WI38 (cell line): ENCODE data around the gene DDR2.

Experiments used
- H3K4me3 ChIP-seq: 2 replicates; pipeline ENCODE4 v1.5.1; 2011; ENCODE audit warnings: low read depth, mild to moderate bottlenecking, control low read depth, low read length
- TF ChIP-seq, protein P1 (sequence below): IDR thresholded peaks from 2 replicates; pipeline ENCODE4 v1.5.1; 2012; ENCODE audit warnings: low read depth, mild to moderate bottlenecking, control low read depth, low read length

Gene DDR2

DNA sequence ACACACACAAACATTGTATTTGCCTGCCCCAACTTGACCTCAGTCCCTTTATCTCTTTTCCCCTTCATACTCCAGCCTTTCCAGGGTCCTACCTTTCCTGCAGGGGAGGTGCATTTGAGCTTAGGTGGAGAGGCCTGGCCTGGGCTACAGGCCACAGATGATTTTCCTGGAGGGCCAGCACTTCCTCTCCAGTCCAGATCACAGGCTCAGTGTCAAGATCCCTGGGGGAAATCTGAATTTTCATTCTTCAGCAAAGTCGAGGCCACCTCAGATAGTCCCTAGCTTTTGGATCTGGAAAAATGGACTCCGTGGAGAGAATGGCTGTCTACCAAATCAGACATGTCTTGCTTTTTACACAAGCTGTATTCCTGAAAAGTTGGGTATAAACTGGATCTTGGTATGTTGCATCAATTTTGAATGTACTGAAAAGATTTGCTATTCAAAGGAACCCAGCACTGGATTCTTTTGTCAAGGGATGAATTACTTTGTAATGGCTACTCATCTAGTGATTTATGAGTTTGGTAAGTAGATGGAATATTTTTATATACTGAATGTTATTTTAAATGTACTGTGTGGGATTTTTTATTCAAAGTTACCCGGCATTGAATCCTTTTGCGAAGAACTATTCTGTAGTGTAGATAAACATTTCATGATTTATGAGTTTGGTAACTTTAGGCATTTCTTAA is 78.7 kb downstream of the DDR2 start:
- TF ChIP-seq, protein P1, sequence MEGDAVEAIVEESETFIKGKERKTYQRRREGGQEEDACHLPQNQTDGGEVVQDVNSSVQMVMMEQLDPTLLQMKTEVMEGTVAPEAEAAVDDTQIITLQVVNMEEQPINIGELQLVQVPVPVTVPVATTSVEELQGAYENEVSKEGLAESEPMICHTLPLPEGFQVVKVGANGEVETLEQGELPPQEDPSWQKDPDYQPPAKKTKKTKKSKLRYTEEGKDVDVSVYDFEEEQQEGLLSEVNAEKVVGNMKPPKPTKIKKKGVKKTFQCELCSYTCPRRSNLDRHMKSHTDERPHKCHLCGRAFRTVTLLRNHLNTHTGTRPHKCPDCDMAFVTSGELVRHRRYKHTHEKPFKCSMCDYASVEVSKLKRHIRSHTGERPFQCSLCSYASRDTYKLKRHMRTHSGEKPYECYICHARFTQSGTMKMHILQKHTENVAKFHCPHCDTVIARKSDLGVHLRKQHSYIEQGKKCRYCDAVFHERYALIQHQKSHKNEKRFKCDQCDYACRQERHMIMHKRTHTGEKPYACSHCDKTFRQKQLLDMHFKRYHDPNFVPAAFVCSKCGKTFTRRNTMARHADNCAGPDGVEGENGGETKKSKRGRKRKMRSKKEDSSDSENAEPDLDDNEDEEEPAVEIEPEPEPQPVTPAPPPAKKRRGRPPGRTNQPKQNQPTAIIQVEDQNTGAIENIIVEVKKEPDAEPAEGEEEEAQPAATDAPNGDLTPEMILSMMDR: no peak
- no peak overlapping the region for H3K4me3 ChIP-seq

DNA sequence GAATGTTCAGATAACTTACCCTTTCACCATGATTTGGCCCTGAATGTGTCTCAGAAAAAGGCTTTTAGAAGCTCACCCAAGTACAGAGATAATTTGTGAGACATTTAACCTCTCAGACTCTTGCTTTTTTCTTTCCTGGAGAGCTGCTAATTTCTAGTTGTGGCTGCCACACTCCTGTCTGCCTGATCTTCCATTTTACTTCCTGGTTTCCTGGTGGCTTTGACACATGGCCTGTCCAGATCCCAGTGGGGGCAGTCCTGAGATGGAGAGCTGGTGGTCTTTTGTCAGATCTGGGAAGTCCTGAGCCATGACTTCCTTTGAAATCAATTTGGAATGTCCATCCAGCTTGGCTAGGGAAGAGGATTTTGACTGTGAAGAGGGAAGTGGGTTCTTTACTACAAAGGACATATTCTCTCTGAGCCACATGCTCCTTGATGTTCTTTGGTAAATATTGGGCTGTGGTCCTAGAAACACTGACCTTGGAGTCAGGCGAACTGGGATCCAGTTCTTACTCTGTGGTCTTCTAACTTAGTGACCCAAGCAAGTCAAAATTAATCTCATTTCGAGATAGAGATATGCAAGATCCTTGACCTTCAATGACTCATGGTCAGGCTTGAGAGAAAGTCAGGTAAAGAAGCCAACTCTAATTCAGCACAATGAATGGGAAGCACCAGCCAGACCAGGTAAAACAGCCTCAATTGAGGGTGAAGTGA is 80.2 kb downstream of the DDR2 start:
- no peak overlapping the region for H3K4me3 ChIP-seq
- TF ChIP-seq, protein P1: no peak

DNA sequence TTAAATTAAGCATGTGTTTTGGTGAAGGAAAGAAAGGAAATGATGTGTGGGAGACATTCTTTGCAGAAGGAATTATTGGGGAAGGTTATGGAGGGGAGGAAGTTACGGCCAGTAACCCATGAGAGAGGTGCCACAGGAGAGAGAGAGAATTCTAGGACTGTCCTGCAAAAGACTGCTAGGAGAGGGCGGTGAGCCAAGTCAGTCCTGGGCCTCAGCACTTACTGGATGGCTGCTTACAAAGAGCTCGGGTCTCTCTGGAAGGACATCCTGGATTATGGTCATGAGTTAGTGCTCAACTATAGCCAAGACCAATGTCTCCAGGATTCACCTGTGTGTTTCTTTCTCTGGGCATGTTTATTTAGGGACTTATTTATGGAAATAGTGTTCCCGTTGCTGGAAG is 83.9 kb downstream of the DDR2 start:
- TF ChIP-seq, protein P1: no peak
- no peak overlapping the region for H3K4me3 ChIP-seq

DNA sequence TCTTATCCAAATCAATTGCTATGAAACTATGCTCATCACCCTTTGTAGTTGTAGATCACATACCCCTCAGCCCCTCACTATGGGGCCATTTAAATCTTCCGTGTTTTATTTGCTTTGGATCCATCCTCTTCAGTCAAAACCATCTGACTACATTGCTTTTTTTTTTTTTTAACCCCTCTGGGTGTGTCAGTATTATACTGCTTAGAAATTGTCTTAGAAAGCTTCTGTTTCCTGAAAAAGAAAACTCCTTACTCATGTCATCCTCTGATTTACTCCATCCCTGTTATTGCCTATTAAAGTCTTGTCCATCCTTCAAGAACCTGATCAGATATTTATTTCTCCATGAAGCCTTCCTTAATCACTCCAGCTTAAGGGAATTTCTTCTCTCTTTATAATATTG is 84.3 kb downstream of the DDR2 start:
- no peak overlapping the region for H3K4me3 ChIP-seq
- TF ChIP-seq, protein P1: no peak

DNA sequence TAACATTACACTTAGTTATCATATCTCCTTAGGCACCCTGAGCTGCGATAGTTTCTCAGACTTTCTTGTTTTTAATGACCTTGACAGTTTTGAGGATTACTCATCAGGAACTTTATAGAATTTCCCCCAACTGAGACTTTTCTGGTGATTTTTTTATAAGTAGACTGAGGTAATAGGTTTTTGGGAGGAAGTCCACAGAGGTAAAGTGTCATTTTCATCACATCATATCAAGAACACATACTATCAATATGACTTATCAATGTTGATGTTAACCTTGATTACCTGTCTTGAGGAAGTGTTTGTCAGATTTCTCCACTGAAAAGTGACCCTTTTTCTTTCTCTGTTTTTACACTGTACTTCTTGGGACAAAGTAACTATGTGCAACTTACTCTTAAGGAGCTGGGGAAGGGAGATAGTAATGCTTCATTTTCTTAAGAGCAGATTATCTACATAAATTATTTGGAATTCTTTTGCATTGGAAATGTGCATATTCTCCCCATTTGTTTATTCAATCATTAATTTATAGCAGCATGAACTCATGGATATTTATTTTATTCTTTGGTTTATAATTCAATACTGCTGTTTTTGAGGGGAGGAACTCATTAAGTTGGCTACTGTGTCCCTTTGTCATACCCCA is 85.4 kb downstream of the DDR2 start:
- TF ChIP-seq, protein P1: no peak

DNA sequence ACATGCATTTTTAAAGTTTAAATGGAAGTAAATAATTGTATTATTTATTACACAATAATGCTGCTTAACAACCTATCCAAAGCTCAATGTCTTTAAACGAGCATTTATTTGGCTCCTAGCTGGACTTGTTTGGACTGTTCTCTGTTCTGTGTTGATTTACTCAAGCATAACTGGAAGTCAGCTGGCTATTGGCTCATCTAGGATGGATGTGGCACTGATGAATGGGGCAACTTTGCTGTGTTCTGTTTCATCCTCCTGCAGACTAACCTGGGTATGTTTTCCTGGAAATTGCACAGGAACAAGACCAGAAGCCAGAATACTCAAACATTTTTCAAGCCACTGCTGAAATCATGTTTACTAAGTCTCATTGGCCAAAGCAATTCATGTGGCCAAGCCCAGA is 87.4 kb downstream of the DDR2 start:
- TF ChIP-seq, protein P1: no peak
- no peak overlapping the region for H3K4me3 ChIP-seq

More for the DNA sequence above, 85.4 kb downstream of the DDR2 start:
- no peak overlapping the region for H3K4me3 ChIP-seq

DNA sequence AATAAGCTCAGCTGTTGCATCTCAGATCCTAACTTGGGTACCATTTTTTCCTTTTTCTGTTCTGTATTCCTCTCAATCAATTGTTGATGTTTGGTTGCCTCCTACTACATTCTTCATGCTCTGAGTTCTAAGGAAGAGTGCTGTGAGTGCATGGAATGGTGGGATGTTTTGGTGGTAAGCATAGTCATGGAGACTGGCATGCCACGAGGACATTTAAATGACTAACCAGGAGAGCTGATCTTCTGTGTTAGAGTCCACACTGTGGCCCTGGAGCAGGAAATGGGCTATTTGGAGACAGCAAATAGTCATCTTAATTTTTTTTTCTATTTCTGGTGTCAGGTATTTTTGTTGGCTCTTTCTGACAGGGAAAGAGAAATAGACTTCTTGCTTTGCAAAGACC is 88.7 kb downstream of the DDR2 start:
- TF ChIP-seq, protein P1: no peak
- no peak overlapping the region for H3K4me3 ChIP-seq
